ENCODE measurements around the gene ERN2.

The ERN2 gene

DNA sequence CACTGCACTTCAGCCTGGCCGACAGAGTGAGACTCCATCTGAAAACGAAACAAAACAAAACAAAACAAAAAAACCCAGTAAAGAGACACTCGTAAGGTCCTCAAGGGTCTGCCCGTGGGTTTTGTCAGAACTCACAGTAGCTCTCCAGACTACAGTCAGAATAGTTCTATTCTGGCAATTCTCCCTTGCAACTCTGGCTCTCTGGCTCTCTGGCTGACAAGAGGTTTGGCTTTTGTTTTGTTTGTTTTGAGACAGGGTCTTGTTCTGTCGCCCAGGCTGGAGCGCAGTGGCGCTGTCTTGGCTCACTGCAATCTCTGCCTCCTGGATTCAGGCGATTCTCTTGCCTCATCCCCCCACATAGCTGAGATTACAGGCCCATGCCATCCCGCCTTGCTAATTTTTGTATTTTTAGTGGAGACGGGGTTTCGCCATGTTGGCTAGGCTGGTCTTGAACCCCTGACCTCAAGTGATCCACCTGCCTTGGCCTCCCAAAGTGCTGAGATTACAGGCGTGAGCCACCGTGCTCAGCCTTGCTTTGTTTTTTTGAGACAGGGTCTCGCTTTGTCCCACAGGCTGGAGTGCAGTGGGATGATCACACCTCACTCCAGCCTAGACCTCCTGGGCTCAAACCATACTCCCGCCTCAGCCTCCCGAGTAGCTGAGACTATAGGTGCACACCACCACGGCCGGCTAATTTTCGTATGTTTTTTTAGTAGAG is 21.3 kb upstream of the ERN2 start:
- ChIA-PET POLR2A (no interaction called here), CTCF (interaction anchor here (1.5 to 1.8 kb wide), 4 partner anchors 276 to 765 kb away, joined by 4 to 8 read pairs (median 4); no protein-coding TSS in a partner anchor)
- H3K4me3 ChIP-seq (ENCODE audit: low read depth, low read length) = no peak overlapping the region
- TF ChIP-seq CTCF (IDR thresholded peaks at IDR 0.05; ENCODE audit: insufficient read depth, low read length, missing control alignments) = no peak
- no peak for DNase-seq (ENCODE audit: low read depth, low spot score)

DNA sequence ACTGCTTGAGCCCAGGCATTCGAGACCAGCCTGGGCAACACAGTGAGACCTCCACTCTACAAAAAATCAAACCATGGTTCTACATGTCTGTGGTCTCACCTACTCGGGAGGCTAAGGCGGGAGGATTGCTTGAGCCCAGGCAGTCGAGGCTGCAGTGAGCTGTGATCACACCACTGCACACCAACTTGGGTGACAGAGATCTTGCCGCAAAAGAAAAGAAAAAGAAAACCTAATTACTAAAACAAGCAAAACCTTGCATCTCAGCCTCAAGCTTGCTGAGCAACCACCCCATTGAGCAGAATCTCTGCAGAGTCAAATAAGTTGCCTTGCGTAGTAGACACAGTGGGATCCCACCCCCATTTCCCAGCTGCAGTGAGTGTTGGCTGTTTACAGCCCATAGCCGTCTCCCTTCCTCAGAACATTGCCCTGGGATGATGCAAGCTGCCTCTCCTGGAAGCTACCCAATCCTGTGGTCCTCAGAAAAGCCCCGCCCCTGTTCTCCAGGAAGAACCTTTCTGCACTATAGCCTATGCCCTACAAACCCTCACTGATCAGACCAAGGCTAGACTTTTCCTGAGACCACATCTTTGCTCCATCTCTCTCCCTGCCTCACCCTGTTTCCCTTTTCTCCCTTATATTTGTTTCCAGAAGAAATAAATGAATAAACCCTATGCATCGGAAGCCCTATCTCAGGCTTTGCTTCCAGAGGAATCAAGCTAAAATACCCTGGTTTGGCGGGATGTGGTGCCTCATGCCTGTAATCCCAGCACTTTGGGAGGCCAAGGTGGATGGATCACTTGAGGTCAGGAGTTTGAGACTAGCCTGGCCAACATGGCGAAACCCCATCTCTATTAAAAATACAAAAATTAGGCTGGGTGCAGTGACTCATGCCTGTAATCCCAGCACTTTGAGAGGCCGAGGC is 16.7 kb upstream of the ERN2 start:
- no peak overlapping the region for H3K4me3 ChIP-seq (ENCODE audit: low read depth, low read length)
- CTCF ChIA-PET = interaction anchor here (1.0 to 1.2 kb wide), 2 partner anchors 307 to 770 kb away, joined by 3 read pairs; no protein-coding TSS in a partner anchor
- no peak for TF ChIP-seq CTCF (IDR thresholded peaks at IDR 0.05; ENCODE audit: insufficient read depth, low read length, missing control alignments)
- POLR2A ChIA-PET = no interaction called here
- DNase-seq (ENCODE audit: low read depth, low spot score) = no peak

DNA sequence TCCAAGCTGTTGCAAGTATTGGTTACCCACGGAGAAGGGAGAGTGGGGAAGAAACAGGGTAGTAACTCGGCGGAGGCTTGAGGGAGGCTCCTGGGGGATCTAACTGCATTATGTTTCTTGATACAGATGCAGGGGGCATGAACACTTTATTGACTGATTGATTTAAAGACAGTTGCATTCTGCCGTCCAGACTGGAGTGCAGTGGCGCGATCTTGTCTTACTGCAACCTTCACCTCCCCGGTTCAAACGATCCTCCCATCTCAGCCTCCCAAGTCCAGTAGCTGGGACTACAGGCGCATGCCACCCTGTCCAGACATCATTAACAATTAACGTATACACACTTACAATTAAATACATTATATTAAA is 15.1 kb upstream of the ERN2 start:
- no peak for DNase-seq (ENCODE audit: low read depth, low spot score)
- TF ChIP-seq CTCF (IDR thresholded peaks at IDR 0.05; ENCODE audit: insufficient read depth, low read length, missing control alignments) = no peak
- CTCF ChIA-PET = interaction anchor here (0.8 to 1.7 kb wide), 13 partner anchors 9 to 282 kb away, joined by 3 to 9 read pairs (median 3); no protein-coding TSS in a partner anchor
- H3K4me3 ChIP-seq (ENCODE audit: low read depth, low read length) = no peak overlapping the region
- POLR2A ChIA-PET = interaction anchor here (1.0 kb wide), 1 partner anchor 56 kb away, joined by 3 read pairs; no protein-coding TSS in a partner anchor

- no peak for DNase-seq (ENCODE audit: low read depth, low spot score)
- no peak for TF ChIP-seq CTCF (IDR thresholded peaks at IDR 0.05; ENCODE audit: insufficient read depth, low read length, missing control alignments)
- CTCF ChIA-PET = interaction anchor here (1.2 to 1.9 kb wide), 5 partner anchors 11 to 777 kb away, joined by 3 to 4 read pairs (median 3); no protein-coding TSS in a partner anchor
- POLR2A ChIA-PET = no interaction called here
- no peak overlapping the region for H3K4me3 ChIP-seq (ENCODE audit: low read depth, low read length)
Observed at GRCh38 chr16:23726710-23727109, 13.7 kb upstream of the ERN2 start.

DNA sequence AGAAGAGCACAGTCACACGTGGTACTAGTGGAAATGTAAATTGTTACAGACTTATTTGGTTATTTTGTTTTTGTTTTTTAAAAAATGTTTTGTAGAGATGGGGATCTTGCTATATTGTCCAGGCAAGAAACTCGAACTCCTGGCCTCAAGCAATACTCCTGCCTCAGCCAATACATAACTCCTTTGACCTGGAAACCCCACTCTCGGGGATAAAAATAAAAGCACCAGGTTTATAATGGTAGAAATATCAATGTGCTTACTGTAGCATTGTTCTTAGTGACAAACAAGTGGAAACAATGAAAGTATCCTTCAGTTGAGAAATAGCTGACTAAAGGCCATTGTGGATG is 11.7 kb upstream of the ERN2 start:
- POLR2A ChIA-PET = no interaction called here
- CTCF ChIA-PET = no interaction called here
- TF ChIP-seq CTCF (IDR thresholded peaks at IDR 0.05; ENCODE audit: insufficient read depth, low read length, missing control alignments) = no peak
- no peak for DNase-seq (ENCODE audit: low read depth, low spot score)
- no peak overlapping the region for H3K4me3 ChIP-seq (ENCODE audit: low read depth, low read length)
